Measurements from ENCODE around the gene SLC36A2. TPM values are rescaled to one million over a fixed set of nuclear protein-coding genes. Genes with fewer than 3 reads are reported as not detected.

The SLC36A2 gene
- total RNA-seq, 1 experiment from 2014 or later: not detected

DNA sequence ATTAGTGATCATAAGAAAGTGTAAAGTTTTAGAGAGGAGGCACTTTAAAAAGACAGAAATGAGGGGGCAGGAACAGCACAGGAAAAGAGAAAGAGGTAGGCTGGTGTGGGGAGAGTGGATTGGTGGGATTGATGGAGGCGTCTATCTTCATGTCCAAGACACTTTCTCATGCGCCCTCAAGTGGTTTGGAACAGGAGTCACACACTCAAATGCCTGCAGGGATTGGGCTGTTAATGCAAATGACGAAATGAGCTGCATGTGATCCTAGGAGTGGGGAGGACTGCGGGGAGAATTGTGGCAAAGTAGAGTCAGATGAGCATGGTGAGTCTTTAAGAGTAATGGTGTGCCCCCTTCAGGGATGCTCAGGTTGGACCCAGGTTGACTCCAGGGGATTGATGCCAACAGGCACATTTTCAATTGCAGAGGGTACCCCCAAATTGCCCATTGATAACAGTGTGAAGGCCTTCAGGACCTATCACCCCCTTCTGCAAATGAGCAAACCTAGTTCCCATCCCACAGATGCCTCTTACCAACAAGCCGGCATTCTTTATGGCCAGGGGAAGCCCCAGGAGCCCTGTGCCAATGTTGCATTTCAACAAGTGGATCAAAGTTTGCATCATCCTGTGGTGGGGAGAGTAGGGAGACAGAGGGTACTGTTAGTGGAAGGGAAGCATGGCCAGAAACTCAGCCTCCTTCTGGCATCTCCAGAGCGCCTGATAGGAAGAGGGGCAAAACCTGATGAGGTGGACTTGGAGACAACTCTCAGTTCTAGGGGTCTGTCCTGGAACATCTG lies 49.1 kb downstream of the SLC36A2 start:
- H3K9me2 ChIP-seq (replicated peaks; ENCODE audit: low read length): no peaks in the 10 kb centered on the region
- H3K27me3 ChIP-seq (ENCODE audit: low read length): no peaks in the 10 kb centered on the region
- H3F3A ChIP-seq (ENCODE audit: low read length, unreplicated experiment): no peaks in the 10 kb centered on the region
- no peaks in the 10 kb centered on the region for H3K9me3 ChIP-seq (ENCODE audit: low read length)
- no peak overlapping the region for H3K27ac ChIP-seq (ENCODE audit: low read length)
- intact Hi-C loops (cut with micrococcal nuclease): loop anchor here (2.0 to 10.0 kb wide), 2 partner anchors 19 to 447 kb away; no protein-coding TSS in a partner anchor
- ATAC-seq: peak; percentile 53
- no peak overlapping the region for H2AFZ ChIP-seq (ENCODE audit: low read length)
- no peaks in the 10 kb centered on the region for H4K20me1 ChIP-seq (ENCODE audit: low read length)
- no peaks in the 10 kb centered on the region for H3K79me2 ChIP-seq (ENCODE audit: low read length)
- ChIA-PET POLR2A (ENCODE audit: unreplicated experiment) (interaction anchor here (0.7 kb wide), 1 partner anchor 59 kb away, joined by 3 read pairs; no protein-coding TSS in a partner anchor), CTCF (interaction anchor here (0.5 to 0.7 kb wide), 6 partner anchors 10 to 1404 kb away, joined by 3 to 18 read pairs (median 6); partner anchors contain the start of gene GM2A)
- no peak overlapping the region for H3K4me2 ChIP-seq (ENCODE audit: low read length)
- no peak for TF ChIP-seq EZH2 (IDR thresholded peaks at IDR 0.05; ENCODE audit: low read length, unreplicated experiment)
- TF ChIP-seq EZH2phosphoT487 (IDR thresholded peaks at IDR 0.05; ENCODE audit: borderline replicate concordance, low read length): no peak
- TF ChIP-seq, protein P1, sequence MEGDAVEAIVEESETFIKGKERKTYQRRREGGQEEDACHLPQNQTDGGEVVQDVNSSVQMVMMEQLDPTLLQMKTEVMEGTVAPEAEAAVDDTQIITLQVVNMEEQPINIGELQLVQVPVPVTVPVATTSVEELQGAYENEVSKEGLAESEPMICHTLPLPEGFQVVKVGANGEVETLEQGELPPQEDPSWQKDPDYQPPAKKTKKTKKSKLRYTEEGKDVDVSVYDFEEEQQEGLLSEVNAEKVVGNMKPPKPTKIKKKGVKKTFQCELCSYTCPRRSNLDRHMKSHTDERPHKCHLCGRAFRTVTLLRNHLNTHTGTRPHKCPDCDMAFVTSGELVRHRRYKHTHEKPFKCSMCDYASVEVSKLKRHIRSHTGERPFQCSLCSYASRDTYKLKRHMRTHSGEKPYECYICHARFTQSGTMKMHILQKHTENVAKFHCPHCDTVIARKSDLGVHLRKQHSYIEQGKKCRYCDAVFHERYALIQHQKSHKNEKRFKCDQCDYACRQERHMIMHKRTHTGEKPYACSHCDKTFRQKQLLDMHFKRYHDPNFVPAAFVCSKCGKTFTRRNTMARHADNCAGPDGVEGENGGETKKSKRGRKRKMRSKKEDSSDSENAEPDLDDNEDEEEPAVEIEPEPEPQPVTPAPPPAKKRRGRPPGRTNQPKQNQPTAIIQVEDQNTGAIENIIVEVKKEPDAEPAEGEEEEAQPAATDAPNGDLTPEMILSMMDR (conservative IDR thresholded peaks at IDR 0.05; ENCODE audit: low read depth, low read length): peak; percentile 77
- DNase-seq: peak; percentile 78
- no TSS peak for BruUV-seq (replicated peaks)
- H3K9ac ChIP-seq (ENCODE audit: low read length): no peak overlapping the region
- no peaks in the 10 kb centered on the region for H3K36me3 ChIP-seq (ENCODE audit: low read depth, low read length)
- H3K4me1 ChIP-seq (ENCODE audit: insufficient read depth, low read length): peaks cover 35% of the 10 kb centered on the region
- no peak overlapping the region for H3K4me3 ChIP-seq (ENCODE audit: low read length)

DNA sequence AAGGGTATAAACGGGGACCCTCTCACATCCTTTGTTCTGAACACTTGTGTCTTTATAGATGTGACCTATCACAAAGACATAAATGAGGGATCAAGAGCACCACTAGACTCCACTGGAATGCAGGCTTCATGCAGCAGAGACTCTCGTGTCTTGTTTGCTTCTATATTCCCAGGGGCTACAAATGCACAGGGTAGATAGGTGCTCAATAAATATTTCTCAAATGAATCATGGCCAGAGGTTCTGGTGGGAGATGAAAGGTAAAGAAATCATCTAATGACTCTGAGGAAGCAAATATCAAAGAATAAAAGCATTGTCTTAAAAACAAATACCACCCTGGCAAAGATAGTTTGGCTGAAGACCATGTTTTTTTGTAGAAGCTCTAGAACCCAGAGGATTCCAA lies 50.4 kb downstream of the SLC36A2 start:
- DNase-seq (peak; percentile 91), ATAC-seq (peak; percentile 74)
- Histone ChIP-seq H3K27ac (ENCODE audit: low read length) (peak overlapping the region; percentile 84), H3K4me1 (ENCODE audit: insufficient read depth, low read length) (peaks cover 35% of the 10 kb centered on the region), H3K9me2 (replicated peaks; ENCODE audit: low read length) (no peaks in the 10 kb centered on the region), H3K4me3 (ENCODE audit: low read length) (no peak overlapping the region), H2AFZ (ENCODE audit: low read length) (no peak overlapping the region), H3K36me3 (ENCODE audit: low read depth, low read length) (no peaks in the 10 kb centered on the region), H3K79me2 (ENCODE audit: low read length) (no peaks in the 10 kb centered on the region), H3F3A (ENCODE audit: low read length, unreplicated experiment) (no peaks in the 10 kb centered on the region), H4K20me1 (ENCODE audit: low read length) (no peaks in the 10 kb centered on the region), H3K27me3 (ENCODE audit: low read length) (no peaks in the 10 kb centered on the region), H3K9me3 (ENCODE audit: low read length) (no peaks in the 10 kb centered on the region), H3K4me2 (ENCODE audit: low read length) (peak overlapping the region; percentile 48), H3K9ac (ENCODE audit: low read length) (peak overlapping the region; percentile 43)
- BruUV-seq (replicated peaks): no TSS peak
- TF ChIP-seq EZH2phosphoT487 (IDR thresholded peaks at IDR 0.05; ENCODE audit: borderline replicate concordance, low read length) (no peak), EZH2 (IDR thresholded peaks at IDR 0.05; ENCODE audit: low read length, unreplicated experiment) (no peak)
- TF ChIP-seq, protein P1 (conservative IDR thresholded peaks at IDR 0.05; ENCODE audit: low read depth, low read length): no peak
- POLR2A ChIA-PET (ENCODE audit: unreplicated experiment): no interaction called here
- CTCF ChIA-PET: interaction anchor here (1.5 kb wide), 1 partner anchor 44 kb away, joined by 3 read pairs; the partner anchor contains the start of gene GM2A
- intact Hi-C loops (cut with micrococcal nuclease): loop anchor here (2.0 to 10.0 kb wide), 2 partner anchors 44 to 448 kb away; partner anchors contain the start of gene GM2A
